HepG2 (cell line): ENCODE measurements around the gene SLC24A4. TPM values are rescaled to one million over a fixed set of nuclear protein-coding genes. Genes with fewer than 3 reads are reported as not detected.
A peak's percentile ranks its signal among the peaks of the same experiment; 100 is the strongest.

Source experiments
- ATF1 ChIP-seq: IDR thresholded peaks from 2 replicates; pipeline ENCODE4 v1.6.1; 2016; ENCODE audit warnings: mild to moderate bottlenecking, control low read depth
- CHD2 ChIP-seq: IDR thresholded peaks from 2 replicates; pipeline ENCODE4 v1.6.1; 2011; ENCODE audit warnings: low read depth, low read length, improper control_type of control experiment
- ELK4 ChIP-seq: sonication (generic); formaldehyde crosslinking; IDR thresholded peaks from 2 replicates; pipeline ENCODE4 v1.9.0; 2021; ENCODE audit warnings: missing genetic modification reagents, borderline replicate concordance
- FOXP4 ChIP-seq: sonication (generic); formaldehyde crosslinking; IDR thresholded peaks from 2 replicates; pipeline ENCODE4 v1.4.0; 2020; ENCODE audit warnings: missing genetic modification reagents
- HDAC2 ChIP-seq: sonication (generic); formaldehyde crosslinking; IDR thresholded peaks from 2 replicates; pipeline ENCODE4 v1.4.0; 2020; ENCODE audit warnings: missing genetic modification reagents
- HNRNPL ChIP-seq: fragments of 200-400 bp; formaldehyde crosslinking; IDR thresholded peaks from 2 replicates; pipeline ENCODE4 v1.6.1; 2017; ENCODE audit warnings: mild to moderate bottlenecking, low read depth, low read length
- IKZF5 ChIP-seq: IDR thresholded peaks from 2 replicates; pipeline ENCODE4 v1.6.1; 2018; ENCODE audit warnings: missing genetic modification reagents, mild to moderate bottlenecking, missing compliant biosample characterization
- ISL2 ChIP-seq: sonication (generic); formaldehyde crosslinking; IDR thresholded peaks from 2 replicates; pipeline ENCODE4 v1.5.0; 2020; ENCODE audit warnings: missing genetic modification reagents
- NCOA5 ChIP-seq: sonication (generic); formaldehyde crosslinking; IDR thresholded peaks from 2 replicates; pipeline ENCODE4 v1.4.0; 2020; ENCODE audit warnings: missing genetic modification reagents
- RERE ChIP-seq: IDR thresholded peaks from 2 replicates; pipeline ENCODE4 v1.6.1; 2016; ENCODE audit warnings: low read depth, missing genetic modification reagents, missing compliant biosample characterization
- RFX1 ChIP-seq: fragments of 450-650 bp; IDR thresholded peaks from 2 replicates; pipeline ENCODE4 v1.6.1; 2017
- RFX5 ChIP-seq: IDR thresholded peaks from 2 replicates; pipeline ENCODE4 v1.6.1; 2011; ENCODE audit warnings: low read depth, low read length, improper control_type of control experiment
- RNF2 ChIP-seq: fragments of 450-650 bp; conservative IDR thresholded peaks from 2 replicates; pipeline ENCODE4 v1.6.1; 2016; ENCODE audit warnings: low read depth
- SKI ChIP-seq: fragments of 450-650 bp; IDR thresholded peaks from one replicate; pipeline ENCODE4 v1.6.1; 2018; ENCODE audit warnings: mild to moderate bottlenecking; ENCODE audit not compliant: partially characterized antibody
- THRA ChIP-seq: sonication (generic); formaldehyde crosslinking; IDR thresholded peaks from 2 replicates; pipeline ENCODE4 v1.4.0; 2020; ENCODE audit warnings: missing genetic modification reagents, borderline replicate concordance
- ZFP36L2 ChIP-seq: sonication (generic); formaldehyde crosslinking; IDR thresholded peaks from 2 replicates; pipeline ENCODE4 v1.4.0; 2020; ENCODE audit warnings: missing genetic modification reagents
- ZNF280B ChIP-seq: sonication (generic); formaldehyde crosslinking; IDR thresholded peaks from 2 replicates; pipeline ENCODE4 v1.5.0; 2020; ENCODE audit warnings: missing genetic modification reagents, mild to moderate bottlenecking, borderline replicate concordance
- ZNF598 ChIP-seq: sonication (generic); formaldehyde crosslinking; IDR thresholded peaks from 2 replicates; pipeline ENCODE4 v1.5.1; 2020; ENCODE audit warnings: mild to moderate bottlenecking, missing genetic modification reagents, borderline replicate concordance
- polyA plus RNA-seq, 8 experiments: library from polyadenylated mRNA; depleted of rRNA in 3 of 8; stranded (reverse) in 7 of 8; unstranded in 1 of 8; fragments of >200 nt; fragmentation: Illumina TruSeq in 4 of 8; extraction: Trizol in 4 of 8; gene quantifications; 2 replicates each; pipeline versions ENCODE4 v1.2.1 to v1.2.3, GENCODE V29; 2011 to 2016; ENCODE audit warnings: low read depth in 4 of 8, missing spikeins in 1 of 8, mixed read lengths in 1 of 8; ENCODE audit not compliant: insufficient read depth in 1 of 8
- total RNA-seq, 5 experiments: library from RNA; depleted of rRNA; stranded (reverse); fragments of >200 nt; fragmentation: Illumina TruSeq; extraction: Trizol; gene quantifications; 2 replicates each; pipeline ENCODE4 v1.2.3, GENCODE V29; 2016; ENCODE audit warnings: low read depth in 1 of 5

The SLC24A4 gene
- total and polyA plus RNA-seq, 2 of the 13 experiments (the other 11 are each of a cell fraction or from before 2014, with no cell fraction given), result not detected

- TF ChIP-seq FOXP4 (CRISPR knock-in tag) (peak; percentile 55), NCOA5 (no peak), SKI (no peak), IKZF5 (CRISPR knock-in tag) (peak; percentile 59; the same call in 1 of the 2 replicates), RFX5 (no peak), RFX1 (peak; percentile 78), RNF2 (0 out of 2 replicates have a peak, but pooled peaks have one; percentile 27), CHD2 (peak; percentile 49; the same call in 1 of the 2 replicates), ATF1 (CRISPR knock-in tag) (no peak), ELK4 (CRISPR knock-in tag) (no peak), RERE (CRISPR knock-in tag) (peak; percentile 82; the same call in 1 of the 2 replicates), HDAC2 (peak; percentile 46; the same call in 1 of the 2 replicates), ZFP36L2 (CRISPR knock-in tag) (no peak), HNRNPL (no peak), ZNF280B (CRISPR knock-in tag) (no peak), ZNF598 (CRISPR knock-in tag) (no peak), ISL2 (peak; percentile 40; the same call in 1 of the 2 replicates), THRA (CRISPR knock-in tag) (no peak)
Observed at GRCh38 chr14:92348154-92348553, 25.2 kb downstream of the SLC24A4 start (continued).
